CD8-positive, alpha-beta memory T cell (primary cell): Measurements from ENCODE around the gene PIK3C3. TPM values are rescaled to one million over a fixed set of nuclear protein-coding genes. Genes with fewer than 3 reads are reported as not detected.
A peak's percentile ranks its signal among the peaks of the same experiment; 100 is the strongest.

ENCODE experiments used
- CTCF ChIA-PET: fragments of 350-600 bp; sonication (Branson Sonifier 250); formaldehyde crosslinking; loops from one replicate; lab custom pipeline; 2021; ENCODE audit warnings: antibody characterized with exemption; lab: Charles Lee
- POLR2A ChIA-PET: fragments of 350-600 bp; sonication (Branson Sonifier 250); formaldehyde crosslinking; loops from one replicate; lab custom pipeline; 2021; ENCODE audit warnings: antibody characterized with exemption; lab: Charles Lee
- DNase-seq, 5 donors: peaks; one replicate each; pipeline versions ENCODE4 v3.0.0 to v3.0.0-alpha.2; 2020 to 2022; ENCODE audit warnings: mixed read lengths in 1 of 5
- H3K27ac ChIP-seq: one replicate; pipeline ENCODE4 v1.7.0; 2013; ENCODE audit warnings: low read depth, mild to moderate bottlenecking, low read length, moderate library complexity
- H3K27me3 ChIP-seq: 2 replicates; pipeline ENCODE4 v1.7.0; 2013; ENCODE audit warnings: low read length, mild to moderate bottlenecking; ENCODE audit not compliant: insufficient read depth, poor library complexity, severe bottlenecking
- H3K36me3 ChIP-seq: 2 replicates; pipeline ENCODE4 v1.7.0; 2013; ENCODE audit warnings: mild to moderate bottlenecking, low read length, moderate library complexity; ENCODE audit not compliant: insufficient read depth
- H3K4me1 ChIP-seq: 2 replicates; pipeline ENCODE4 v1.7.0; 2013; ENCODE audit warnings: mild to moderate bottlenecking, low read length, moderate library complexity; ENCODE audit not compliant: insufficient read depth
- H3K4me3 ChIP-seq: 2 replicates; pipeline ENCODE4 v1.7.0; 2013; ENCODE audit warnings: mild to moderate bottlenecking, low read length
- H3K9me3 ChIP-seq: 2 replicates; pipeline ENCODE4 v1.7.0; 2013; ENCODE audit warnings: mild to moderate bottlenecking, low read length
- H3K27ac Mint-ChIP-seq, 8 donors: one replicate each; pipeline ENCODE4 v1.8.0; 2020 to 2021; ENCODE audit warnings: mixed read lengths in 8 of 8, mild to moderate bottlenecking in 6 of 8, inconsistent platforms in 3 of 8, moderate library complexity in 3 of 8
- H3K27me3 Mint-ChIP-seq, 2 donors: one replicate each; pipeline ENCODE4 v1.8.0; 2020 to 2021; ENCODE audit warnings: mixed read lengths in 2 of 2, mild to moderate bottlenecking in 1 of 2, moderate library complexity in 1 of 2
- H3K36me3 Mint-ChIP-seq, 3 donors: one replicate each; pipeline ENCODE4 v1.8.0; 2020 to 2021; ENCODE audit warnings: mixed read lengths in 3 of 3, inconsistent platforms in 1 of 3, mild to moderate bottlenecking in 1 of 3
- H3K4me1 Mint-ChIP-seq, 3 donors: one replicate each; pipeline ENCODE4 v1.8.0; 2020 to 2021; ENCODE audit warnings: mixed read lengths in 3 of 3, inconsistent platforms in 1 of 3, mild to moderate bottlenecking in 1 of 3
- H3K4me3 Mint-ChIP-seq, 7 donors: one replicate each; pipeline ENCODE4 v1.8.0; 2020 to 2021; ENCODE audit warnings: mixed read lengths in 7 of 7, mild to moderate bottlenecking in 6 of 7, moderate library complexity in 4 of 7, inconsistent platforms in 2 of 7
- H3K9me3 Mint-ChIP-seq, 5 donors: one replicate each; pipeline ENCODE4 v1.8.0; 2020 to 2022; ENCODE audit warnings: mixed read lengths in 5 of 5, mild to moderate bottlenecking in 3 of 5, moderate library complexity in 2 of 5, inconsistent platforms in 1 of 5
- polyA plus RNA-seq: library from polyadenylated mRNA; unstranded; fragments of 300-500 nt; fragmentation: Illumina TruSeq; gene quantifications from one replicate; pipeline ENCODE4 v1.2.3, GENCODE V29; 2021
- total RNA-seq, 2 experiments: library from RNA; stranded (reverse); gene quantifications; one replicate each; pipeline ENCODE4 v1.2.3, GENCODE V29; 2021

PIK3C3 gene
- 10 to 100 TPM; 43.6 to 50.7 TPM for total RNA-seq
- polyA plus RNA-seq, result 39.8 TPM

DNA sequence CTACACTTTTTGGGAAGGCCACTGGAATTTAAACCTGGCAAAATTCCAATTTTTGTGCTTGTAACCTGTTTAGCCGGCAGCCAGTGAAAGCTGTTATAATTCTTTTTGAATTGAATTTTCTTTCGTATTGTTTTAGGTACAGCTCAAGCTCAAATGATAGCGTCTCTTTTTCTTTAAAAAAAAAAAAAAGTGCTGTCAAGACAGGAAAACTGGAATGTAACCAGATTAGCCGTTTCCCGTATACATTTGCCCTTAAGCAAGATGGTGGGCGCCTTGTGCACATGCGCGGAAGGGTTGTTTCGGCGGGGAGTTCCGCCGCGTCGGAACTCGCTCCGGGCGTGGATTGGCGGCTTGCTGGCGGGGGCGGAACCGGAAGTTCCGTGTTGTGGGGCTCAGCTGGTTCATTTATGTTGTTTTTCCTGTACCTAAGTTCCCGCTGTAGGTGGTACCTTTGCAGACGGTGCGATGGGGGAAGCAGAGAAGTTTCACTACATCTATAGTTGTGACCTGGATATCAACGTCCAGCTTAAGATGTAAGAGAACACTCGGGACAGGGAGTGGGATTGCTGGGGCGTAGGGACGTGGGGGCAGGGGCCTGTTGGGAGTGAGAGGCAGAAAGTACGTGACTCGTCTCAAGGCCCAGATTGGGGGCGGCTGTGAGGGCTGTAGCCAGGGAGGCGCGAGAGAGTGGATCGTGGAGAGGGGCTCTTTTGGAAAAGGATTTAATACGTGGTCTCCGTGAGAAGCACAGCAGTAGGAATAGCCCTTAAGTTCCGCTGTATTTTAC lies at the start of gene PIK3C3:
Gene PIK3C3, plus strand, starts transcription at position 408 of the 787 bp plus-strand sequence. Its CDS starts 58 bp downstream, at position 466.
- H3K27me3 ChIP-seq, result no peaks in the 10 kb centered on the region
- ChIA-PET CTCF (interaction anchor here (1.7 kb wide), 1 partner anchor 10 kb away, joined by 4 read pairs; no protein-coding TSS in a partner anchor), POLR2A (interaction anchor here (0.9 kb wide), 1 partner anchor 62 kb away, joined by 3 read pairs; no protein-coding TSS in a partner anchor)
- H3K9me3 ChIP-seq, result no peaks in the 10 kb centered on the region
- peak within 1 kb of the TSS; percentile 97 to 100 (median 100) for H3K4me3 Mint-ChIP-seq
- peak within 1 kb of the TSS; percentile 87 to 100 (median 100) for H3K27ac Mint-ChIP-seq
- H3K4me3 ChIP-seq, result peak within 1 kb of the TSS; percentile 97
- no peaks in the 10 kb centered on the region for H3K9me3 Mint-ChIP-seq
- H3K4me1 Mint-ChIP-seq, result peaks cover 41 to 51% (median 51%) of the 10 kb centered on the region in 3 donors
- peaks cover 1 to 4% of the 10 kb centered on the region in 2 donors for H3K27me3 Mint-ChIP-seq
- H3K27ac ChIP-seq, result peak within 1 kb of the TSS; percentile 96
- H3K4me1 ChIP-seq, result peaks cover 29% of the 10 kb centered on the region
- DNase-seq, result peak; percentile 95 to 98 (median 95)
- peaks cover 11% of the 10 kb centered on the region for H3K36me3 ChIP-seq
- peaks cover 11 to 29% (median 13%) of the 10 kb centered on the region in 3 donors for H3K36me3 Mint-ChIP-seq

DNA sequence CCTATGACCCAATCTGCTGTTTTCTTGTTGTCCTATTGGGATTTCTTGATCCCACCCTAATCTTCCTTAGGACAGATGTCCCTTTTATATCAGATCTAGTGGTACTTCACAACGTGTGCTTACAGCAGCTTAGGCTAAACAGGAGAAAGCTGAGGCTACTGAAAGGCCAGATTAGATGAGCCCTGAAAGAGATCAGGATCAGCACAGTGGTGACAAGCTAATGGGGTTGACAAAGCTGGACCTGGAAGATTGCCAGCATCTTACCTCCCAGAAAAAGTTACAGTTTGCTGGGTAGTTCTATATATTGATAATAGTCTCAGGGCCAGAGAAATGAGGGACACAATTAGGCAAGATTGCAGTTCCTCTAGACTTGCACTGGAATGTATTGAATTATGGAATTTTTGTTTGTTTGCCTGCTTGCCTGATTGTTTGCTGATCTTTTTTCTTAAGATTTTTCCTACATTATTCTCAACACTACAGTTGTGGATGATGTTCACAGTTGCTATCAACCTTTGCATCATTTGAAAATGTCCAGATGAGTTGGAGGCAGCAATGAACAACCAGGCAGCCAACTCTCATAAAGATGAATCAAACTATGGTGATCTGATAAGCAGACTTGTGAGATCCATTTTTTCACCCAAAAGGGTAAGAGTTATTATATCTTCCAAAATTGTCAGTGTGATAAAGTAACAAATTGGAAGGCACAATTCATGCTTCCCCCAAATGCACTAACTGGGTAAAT lies 49.1 kb upstream of the PIK3C3 start:
- no peaks in the 10 kb centered on the region for H3K36me3 Mint-ChIP-seq
- peak overlapping the region in 3 of 8 donors; percentile 12 to 74 (median 20) for H3K27ac Mint-ChIP-seq
- H3K9me3 Mint-ChIP-seq, result no peaks in the 10 kb centered on the region
- Histone ChIP-seq H3K27me3 (no peaks in the 10 kb centered on the region), H3K9me3 (no peaks in the 10 kb centered on the region), H3K27ac (no peak overlapping the region), H3K4me1 (peaks cover 4% of the 10 kb centered on the region), H3K4me3 (no peak overlapping the region), H3K36me3 (no peaks in the 10 kb centered on the region)
- H3K4me1 Mint-ChIP-seq, result peaks cover 15 to 16% (median 16%) of the 10 kb centered on the region in 3 donors
- peak overlapping the region in 3 of 7 donors; percentile 52 to 80 (median 57) for H3K4me3 Mint-ChIP-seq
- CTCF ChIA-PET, result no interaction called here
- DNase-seq, result no peak
- POLR2A ChIA-PET, result no interaction called here
- no peaks in the 10 kb centered on the region for H3K27me3 Mint-ChIP-seq

DNA sequence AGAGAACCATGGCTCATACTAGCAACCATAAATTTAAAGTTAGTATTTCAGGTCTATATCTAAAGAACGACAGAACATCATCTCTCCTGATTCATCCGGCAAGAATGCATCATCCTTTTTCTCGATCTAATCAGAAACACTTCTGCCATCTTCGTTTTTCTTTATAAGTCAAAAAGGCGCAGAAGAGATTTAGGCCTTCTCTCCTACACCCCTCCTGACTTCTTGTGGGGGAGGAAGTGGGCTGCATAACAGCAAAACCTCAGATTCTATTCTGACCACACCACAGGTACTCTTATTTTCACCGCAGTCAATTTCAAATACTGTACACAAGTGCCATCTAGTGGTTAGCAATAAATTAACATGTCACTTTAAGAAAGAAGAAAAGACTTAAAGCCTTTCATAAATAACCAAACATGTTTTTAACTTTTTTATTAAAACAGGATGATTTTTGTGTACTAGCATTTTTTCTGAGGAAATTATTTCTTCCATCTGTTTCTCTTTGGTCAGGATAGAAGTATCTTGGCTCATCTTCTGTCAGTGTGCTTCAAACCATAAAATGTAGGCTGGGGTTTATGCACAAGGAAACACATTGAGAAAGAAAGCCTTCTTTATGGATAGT lies 48.4 kb upstream of the PIK3C3 start:
- H3K36me3 Mint-ChIP-seq, result no peaks in the 10 kb centered on the region

DNA sequence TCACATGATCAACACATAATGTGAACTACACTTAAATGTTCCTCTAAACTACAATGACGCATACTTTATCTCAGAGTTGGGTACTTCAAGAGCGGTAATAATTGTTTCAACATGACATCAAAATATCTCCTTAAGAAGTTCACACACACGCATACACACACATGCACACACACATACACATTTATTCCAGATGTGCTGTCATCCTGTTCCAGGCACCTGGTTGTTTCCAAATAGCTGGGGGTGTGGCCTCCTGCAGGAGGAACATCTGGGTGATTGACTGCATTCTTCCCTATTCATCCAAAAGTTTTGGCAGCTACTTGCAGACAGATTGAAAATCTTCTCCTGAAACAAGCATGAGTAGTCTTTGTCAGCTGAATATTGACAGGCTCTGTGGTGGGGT lies 37.9 kb upstream of the PIK3C3 start:
- Histone ChIP-seq H3K36me3 (no peaks in the 10 kb centered on the region), H3K4me3 (no peak overlapping the region), H3K27me3 (no peaks in the 10 kb centered on the region), H3K4me1 (no peaks in the 10 kb centered on the region), H3K27ac (no peak overlapping the region), H3K9me3 (no peaks in the 10 kb centered on the region)
- Mint-ChIP-seq H3K9me3 (no peaks in the 10 kb centered on the region), H3K27me3 (peaks cover 10 to 23% of the 10 kb centered on the region in 2 donors), H3K4me3 (no peak overlapping the region), H3K27ac (no peak overlapping the region), H3K4me1 (no peaks in the 10 kb centered on the region), H3K36me3 (no peaks in the 10 kb centered on the region)
- ChIA-PET POLR2A (no interaction called here), CTCF (interaction anchor here (1.4 kb wide), 1 partner anchor 10 kb away, joined by 4 read pairs; no protein-coding TSS in a partner anchor)
- DNase-seq, result no peak

More for the DNA sequence above, 48.4 kb upstream of the PIK3C3 start:
- POLR2A ChIA-PET, result no interaction called here
- Mint-ChIP-seq H3K4me1 (peaks cover 15 to 16% (median 16%) of the 10 kb centered on the region in 3 donors), H3K4me3 (peak overlapping the region in 5 of 7 donors; percentile 52 to 81 (median 57)), H3K27ac (peak overlapping the region in 5 of 8 donors; percentile 5 to 74 (median 61)), H3K9me3 (no peaks in the 10 kb centered on the region), H3K27me3 (no peaks in the 10 kb centered on the region)
- CTCF ChIA-PET, result no interaction called here
- H3K27ac ChIP-seq, result no peak overlapping the region
- no peaks in the 10 kb centered on the region for H3K36me3 ChIP-seq
- H3K4me1 ChIP-seq, result peaks cover 4% of the 10 kb centered on the region
- no peaks in the 10 kb centered on the region for H3K9me3 ChIP-seq
- H3K27me3 ChIP-seq, result no peaks in the 10 kb centered on the region
- peak in 4 of 5 donors; percentile 24 to 69 (median 60) for DNase-seq
- H3K4me3 ChIP-seq, result no peak overlapping the region

DNA sequence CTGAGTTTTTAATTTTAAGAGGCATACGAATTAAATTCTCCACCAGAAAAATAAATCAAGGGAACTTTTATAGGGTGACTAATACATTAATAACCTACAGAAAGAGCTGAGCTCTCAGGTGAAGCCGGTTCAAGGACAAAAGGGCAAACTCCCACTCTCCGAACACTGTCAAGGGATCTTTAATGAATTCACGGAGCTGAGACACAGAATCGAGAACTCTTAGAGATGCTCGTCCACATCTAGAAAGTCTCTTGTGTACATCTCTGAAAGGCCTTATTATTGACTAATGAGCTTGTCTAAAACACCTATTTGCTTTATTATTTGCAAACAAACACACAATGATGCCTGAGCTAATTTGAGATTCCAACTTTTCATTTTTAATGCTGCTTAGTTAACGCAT lies 33.3 kb upstream of the PIK3C3 start:
- peaks cover 4 to 13% of the 10 kb centered on the region in 2 donors for H3K27me3 Mint-ChIP-seq
- no peak overlapping the region for H3K4me3 Mint-ChIP-seq
- H3K9me3 Mint-ChIP-seq, result no peaks in the 10 kb centered on the region
- POLR2A ChIA-PET, result no interaction called here
- no peaks in the 10 kb centered on the region for H3K4me1 ChIP-seq
- CTCF ChIA-PET, result interaction anchor here (0.7 kb wide), 1 partner anchor 13 kb away, joined by 3 read pairs; no protein-coding TSS in a partner anchor
- H3K9me3 ChIP-seq, result no peaks in the 10 kb centered on the region
- no peak for DNase-seq
- no peaks in the 10 kb centered on the region for H3K27me3 ChIP-seq
- H3K36me3 ChIP-seq, result no peaks in the 10 kb centered on the region
- no peak overlapping the region for H3K4me3 ChIP-seq
- no peak overlapping the region for H3K27ac Mint-ChIP-seq
- H3K4me1 Mint-ChIP-seq, result no peaks in the 10 kb centered on the region
- H3K36me3 Mint-ChIP-seq, result no peaks in the 10 kb centered on the region
- H3K27ac ChIP-seq, result no peak overlapping the region

DNA sequence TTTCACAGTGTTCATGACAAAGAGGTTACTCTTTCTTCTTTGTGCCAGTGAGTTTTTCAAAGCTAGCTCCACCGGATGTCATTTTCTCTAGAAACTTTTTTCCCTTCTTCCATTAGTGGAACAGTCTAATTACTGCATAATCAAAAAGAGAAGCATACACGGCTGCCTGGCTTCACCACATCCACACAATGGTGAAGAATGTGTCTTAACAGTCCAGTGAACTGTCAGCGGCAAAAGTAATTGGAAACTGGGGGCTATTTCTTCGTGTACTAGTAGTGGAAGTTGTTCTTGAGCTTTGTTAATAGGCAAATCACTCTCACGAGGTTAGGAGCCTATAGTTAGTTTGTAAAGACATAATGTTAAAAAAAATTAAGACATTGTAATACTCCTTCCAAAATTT lies 32.9 kb upstream of the PIK3C3 start:
- Mint-ChIP-seq H3K4me1 (no peaks in the 10 kb centered on the region), H3K36me3 (no peaks in the 10 kb centered on the region), H3K27me3 (peaks cover 6 to 9% of the 10 kb centered on the region in 2 donors), H3K4me3 (no peak overlapping the region), H3K9me3 (no peaks in the 10 kb centered on the region), H3K27ac (no peak overlapping the region)
- ChIA-PET CTCF (interaction anchor here (0.7 kb wide), 1 partner anchor 13 kb away, joined by 3 read pairs; no protein-coding TSS in a partner anchor), POLR2A (no interaction called here)
- Histone ChIP-seq H3K27ac (no peak overlapping the region), H3K4me1 (no peaks in the 10 kb centered on the region), H3K4me3 (no peak overlapping the region), H3K36me3 (no peaks in the 10 kb centered on the region), H3K9me3 (no peaks in the 10 kb centered on the region), H3K27me3 (no peaks in the 10 kb centered on the region)
- DNase-seq, result no peak

- H3K27me3 Mint-ChIP-seq, result peaks cover 4 to 6% of the 10 kb centered on the region in 2 donors
- ChIA-PET CTCF (no interaction called here), POLR2A (no interaction called here)
- H3K9me3 Mint-ChIP-seq, result no peaks in the 10 kb centered on the region
- H3K36me3 Mint-ChIP-seq, result no peaks in the 10 kb centered on the region
- Histone ChIP-seq H3K4me1 (no peaks in the 10 kb centered on the region), H3K4me3 (no peak overlapping the region), H3K36me3 (no peaks in the 10 kb centered on the region), H3K27me3 (no peaks in the 10 kb centered on the region), H3K27ac (no peak overlapping the region), H3K9me3 (no peaks in the 10 kb centered on the region)
- DNase-seq, result no peak
- H3K4me1 Mint-ChIP-seq, result no peaks in the 10 kb centered on the region
- H3K27ac Mint-ChIP-seq, result no peak overlapping the region
- no peak overlapping the region for H3K4me3 Mint-ChIP-seq
These were observed 32.2 kb upstream of the PIK3C3 start for GRCh38 chr18:41922841-41923240.
